Muscle layer of duodenum (tissue), 2 donors: Measurements from ENCODE around the gene TFDP1.

ENCODE experiments used
- H3K27ac ChIP-seq: one replicate; pipeline ENCODE4 v1.7.0; 2013; ENCODE audit warnings: mild to moderate bottlenecking, low read length
- H3K27me3 ChIP-seq: one replicate; pipeline ENCODE4 v1.7.0; 2013; ENCODE audit warnings: low read depth, mild to moderate bottlenecking, control low read depth, low read length
- H3K36me3 ChIP-seq, 2 donors: one replicate each; pipeline ENCODE4 v1.7.0; 2013; ENCODE audit warnings: low read length in 2 of 2, control low read depth in 1 of 2, mild to moderate bottlenecking in 1 of 2; ENCODE audit not compliant: insufficient read depth in 2 of 2, control insufficient read depth in 1 of 2
- H3K4me1 ChIP-seq, 2 donors: one replicate each; pipeline ENCODE4 v1.7.0; 2013; ENCODE audit warnings: low read length in 2 of 2, mild to moderate bottlenecking in 2 of 2, control low read depth in 1 of 2, moderate library complexity in 1 of 2; ENCODE audit not compliant: insufficient read depth in 2 of 2, control insufficient read depth in 1 of 2
- H3K4me3 ChIP-seq, 2 donors: one replicate each; pipeline ENCODE4 v1.7.0; 2013; ENCODE audit warnings: low read length in 2 of 2, low read depth in 1 of 2, mild to moderate bottlenecking in 1 of 2
- H3K9me3 ChIP-seq, 2 donors: one replicate each; pipeline ENCODE4 v1.7.0; 2013; ENCODE audit warnings: low read length in 2 of 2, control low read depth in 1 of 2, mild to moderate bottlenecking in 1 of 2; ENCODE audit not compliant: control insufficient read depth in 1 of 2
- donor health status: healthy.

The TFDP1 gene

DNA sequence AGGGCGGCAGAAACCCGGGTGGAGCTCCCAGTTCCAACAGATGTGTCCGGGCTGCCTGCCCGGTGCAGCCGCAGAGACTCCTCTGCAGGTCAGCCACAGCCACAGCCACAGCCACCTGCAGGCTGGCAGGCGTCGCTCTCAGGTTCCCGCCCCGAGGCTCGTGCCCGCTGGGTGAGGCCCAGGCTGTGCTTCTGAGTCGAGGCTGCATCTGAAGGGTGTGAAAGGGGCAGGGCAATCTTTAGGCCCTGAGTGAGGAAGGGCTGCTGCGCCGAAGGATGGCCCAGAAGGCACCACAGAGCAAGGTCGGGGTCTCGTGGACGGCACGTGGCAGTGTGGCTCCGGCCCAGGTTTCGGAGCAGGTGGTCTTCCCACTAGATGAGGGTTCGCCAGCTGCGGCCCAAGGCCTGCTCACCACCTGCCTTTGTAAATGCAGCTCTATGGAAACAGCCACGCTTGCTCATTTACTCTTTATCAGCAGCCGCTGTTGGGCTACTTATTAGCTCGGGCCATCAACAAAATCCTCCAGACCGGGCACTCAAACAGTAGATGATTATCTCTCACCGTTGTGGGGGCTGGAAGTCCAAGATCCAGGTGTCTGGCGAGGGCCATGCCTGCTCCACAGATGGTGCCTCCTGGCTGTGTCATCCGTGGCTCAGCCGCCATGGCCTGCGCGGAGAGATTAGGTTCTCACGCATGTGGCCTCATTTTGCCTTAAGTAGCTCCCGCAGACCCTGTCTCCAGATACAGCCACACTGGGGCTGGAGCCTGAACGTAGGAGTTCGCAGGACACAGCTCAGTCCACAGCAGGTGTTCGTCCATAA, 40.3 kb upstream of the TFDP1 start:
- Histone ChIP-seq H3K27ac (no peak overlapping the region), H3K9me3 (no peaks in the 10 kb centered on the region), H3K27me3 (no peaks in the 10 kb centered on the region)

GRCh38 chr13:113544896-113545295, 39.7 kb upstream of the TFDP1 start:
- H3K36me3 ChIP-seq, result peaks cover 3 to 24% of the 10 kb centered on the region in 2 donors
- no peak overlapping the region for H3K4me3 ChIP-seq
- no peaks in the 10 kb centered on the region for H3K9me3 ChIP-seq
- no peaks in the 10 kb centered on the region for H3K27me3 ChIP-seq
- H3K4me1 ChIP-seq, result peaks cover 0 to 20% of the 10 kb centered on the region in 2 donors
- H3K27ac ChIP-seq, result no peak overlapping the region

More for the DNA sequence above, 40.3 kb upstream of the TFDP1 start:
- H3K4me3 ChIP-seq, result no peak overlapping the region
- H3K4me1 ChIP-seq, result peaks cover 0 to 20% of the 10 kb centered on the region in 2 donors
- H3K36me3 ChIP-seq, result peaks cover 10 to 30% of the 10 kb centered on the region in 2 donors

DNA sequence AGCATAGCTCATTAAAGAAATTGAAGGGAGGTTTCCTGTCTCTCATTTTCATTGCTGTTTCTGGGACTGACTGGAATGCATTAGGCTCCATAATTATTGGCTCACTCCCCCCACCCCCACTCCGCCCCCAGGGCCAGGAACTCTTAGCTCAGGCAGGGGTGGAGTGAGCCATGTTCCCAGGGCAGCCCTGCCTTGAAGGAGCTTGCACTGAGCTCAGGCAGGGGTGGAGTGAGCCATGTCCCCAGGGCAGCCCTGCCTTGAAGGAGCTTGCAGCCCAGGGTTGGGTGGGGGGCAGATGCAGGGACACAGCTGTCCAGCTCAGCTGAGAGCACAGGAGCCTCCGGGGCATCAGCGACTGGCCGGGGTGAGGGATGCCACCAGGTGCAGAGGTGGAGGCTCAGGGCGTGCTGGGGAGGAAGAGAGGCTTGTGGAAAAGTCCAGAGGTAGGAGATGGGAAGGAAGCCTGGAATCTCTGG, 39.1 kb upstream of the TFDP1 start:
- H3K36me3 ChIP-seq, result peaks cover 3 to 18% of the 10 kb centered on the region in 2 donors
- H3K27ac ChIP-seq, result no peak overlapping the region
- H3K4me1 ChIP-seq, result peaks cover 0 to 20% of the 10 kb centered on the region in 2 donors
- H3K9me3 ChIP-seq, result no peaks in the 10 kb centered on the region
- no peaks in the 10 kb centered on the region for H3K27me3 ChIP-seq
- no peak overlapping the region for H3K4me3 ChIP-seq

DNA sequence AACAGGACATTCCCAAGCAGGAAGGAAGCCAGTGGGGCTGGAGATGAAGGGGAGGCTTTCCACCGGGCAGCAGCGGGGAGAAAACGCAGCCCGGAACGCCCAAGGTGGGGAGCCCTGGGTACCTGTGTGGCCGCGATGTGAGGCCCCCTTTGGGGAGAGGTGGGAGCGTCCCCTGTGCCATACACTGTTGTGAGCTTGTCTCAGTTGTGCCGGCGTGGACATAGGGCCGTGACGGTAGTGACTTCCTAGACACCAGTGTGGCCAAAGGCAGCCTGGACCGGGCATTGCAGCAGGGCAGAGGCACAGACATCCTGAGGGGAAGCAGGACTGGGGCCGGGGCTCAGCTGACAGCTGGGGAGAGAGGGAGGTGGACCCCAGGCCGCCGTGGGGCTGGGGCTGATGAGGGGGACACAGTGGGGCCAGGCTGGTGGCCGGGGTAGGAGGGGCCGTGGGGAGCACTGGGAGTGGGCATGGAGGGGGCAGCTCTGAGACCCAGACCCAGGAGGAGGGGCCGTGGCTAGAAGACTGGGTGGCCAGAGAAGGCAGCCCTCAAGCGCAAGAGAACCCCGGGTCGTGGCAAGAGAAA, 38.5 kb upstream of the TFDP1 start:
- peaks cover 8 to 16% of the 10 kb centered on the region in 2 donors for H3K36me3 ChIP-seq
- no peaks in the 10 kb centered on the region for H3K9me3 ChIP-seq
- H3K27ac ChIP-seq, result no peak overlapping the region
- H3K4me3 ChIP-seq, result no peak overlapping the region
- no peaks in the 10 kb centered on the region for H3K27me3 ChIP-seq
- H3K4me1 ChIP-seq, result peaks cover 0 to 20% of the 10 kb centered on the region in 2 donors

- H3K4me1 ChIP-seq, result peaks cover 0 to 20% of the 10 kb centered on the region in 2 donors
- H3K27ac ChIP-seq, result no peak overlapping the region
- no peaks in the 10 kb centered on the region for H3K27me3 ChIP-seq
- peaks cover 15 to 17% of the 10 kb centered on the region in 2 donors for H3K36me3 ChIP-seq
- no peaks in the 10 kb centered on the region for H3K9me3 ChIP-seq
- H3K4me3 ChIP-seq, result no peak overlapping the region
These were observed 37.8 kb upstream of the TFDP1 start for GRCh38 chr13:113546571-113547237.

GRCh38 chr13:113547238-113547971, 37.1 kb upstream of the TFDP1 start:
- H3K36me3 ChIP-seq, result peaks cover 17 to 24% of the 10 kb centered on the region in 2 donors
- no peaks in the 10 kb centered on the region for H3K9me3 ChIP-seq
- no peak overlapping the region for H3K4me3 ChIP-seq
- no peak overlapping the region for H3K27ac ChIP-seq
- H3K27me3 ChIP-seq, result no peaks in the 10 kb centered on the region
- peaks cover 0 to 20% of the 10 kb centered on the region in 2 donors for H3K4me1 ChIP-seq

DNA sequence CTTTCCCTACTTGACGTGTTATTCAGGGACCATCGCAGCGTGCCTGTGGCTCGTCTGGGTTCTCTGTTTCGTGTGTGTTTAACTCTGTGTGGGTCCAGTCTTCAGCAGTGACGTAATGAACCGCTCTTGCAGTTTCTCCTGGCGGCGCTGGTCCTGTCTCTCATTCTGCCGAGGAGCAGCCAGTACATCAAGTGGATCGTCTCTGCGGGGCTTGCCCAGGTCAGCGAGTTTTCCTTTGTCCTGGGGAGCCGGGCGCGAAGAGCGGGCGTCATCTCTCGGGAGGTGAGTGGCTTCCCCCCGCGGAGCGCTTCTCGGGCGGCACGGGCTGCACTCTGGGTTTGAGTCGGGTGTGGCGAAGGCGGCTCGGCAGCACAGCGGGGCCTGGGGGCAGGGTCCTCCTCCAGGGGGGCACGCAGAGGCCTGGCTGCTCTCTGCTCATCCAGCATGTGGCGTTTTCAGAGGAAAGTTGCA, 36.3 kb upstream of the TFDP1 start:
- H3K27ac ChIP-seq, result no peak overlapping the region
- H3K36me3 ChIP-seq, result peaks cover 17 to 32% of the 10 kb centered on the region in 2 donors
- H3K9me3 ChIP-seq, result no peaks in the 10 kb centered on the region
- no peaks in the 10 kb centered on the region for H3K27me3 ChIP-seq
- peaks cover 0 to 20% of the 10 kb centered on the region in 2 donors for H3K4me1 ChIP-seq
- peak overlapping the region in 1 of 2 donors; percentile 33 for H3K4me3 ChIP-seq

DNA sequence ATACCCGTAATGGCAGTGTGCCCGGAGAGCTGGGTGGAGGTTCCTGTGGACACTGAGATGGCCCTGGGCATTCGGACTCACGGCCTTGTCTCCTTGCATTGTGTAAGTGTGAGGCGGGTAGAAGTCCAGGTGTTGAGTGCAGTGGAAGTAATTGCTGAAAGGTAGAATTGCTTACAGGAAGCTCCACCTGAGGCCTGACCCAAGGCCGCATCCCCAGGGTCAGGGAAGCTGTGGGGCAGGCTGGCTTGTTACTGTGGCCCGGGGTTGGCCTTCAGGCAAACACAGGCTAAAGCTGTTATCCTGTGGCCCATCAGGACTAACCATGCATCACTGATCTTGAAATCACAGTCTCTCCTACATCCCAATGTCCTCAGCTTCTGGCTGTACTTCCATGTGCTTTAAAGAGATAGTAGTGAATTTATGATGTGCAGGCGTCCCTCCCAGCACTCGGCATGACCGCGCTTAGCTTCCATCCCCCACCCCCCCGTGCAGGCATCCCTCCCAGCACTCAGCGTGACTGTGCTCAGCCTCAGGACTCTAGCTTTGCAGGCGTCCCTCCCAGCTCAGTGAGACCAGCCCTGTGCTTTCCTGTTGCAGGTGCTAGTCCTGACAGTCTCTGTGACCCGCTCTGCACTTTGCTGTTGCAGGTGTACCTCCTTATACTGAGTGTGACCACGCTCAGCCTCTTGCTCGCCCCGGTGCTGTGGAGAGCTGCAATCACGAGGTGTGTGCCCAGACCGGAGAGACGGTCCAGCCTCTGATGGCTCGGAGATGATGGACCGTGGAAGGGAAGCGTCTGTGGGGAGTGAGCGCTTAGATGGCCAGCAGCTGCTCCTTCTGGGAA, 35.6 kb upstream of the TFDP1 start:
- H3K27ac ChIP-seq, result no peak overlapping the region
- H3K27me3 ChIP-seq, result no peaks in the 10 kb centered on the region
- peak overlapping the region in 1 of 2 donors; percentile 33 for H3K4me3 ChIP-seq
- peaks cover 0 to 20% of the 10 kb centered on the region in 2 donors for H3K4me1 ChIP-seq
- H3K36me3 ChIP-seq, result peaks cover 17 to 33% of the 10 kb centered on the region in 2 donors
- H3K9me3 ChIP-seq, result no peaks in the 10 kb centered on the region

GRCh38 chr13:113550453-113550852, 34.1 kb upstream of the TFDP1 start:
- Histone ChIP-seq H3K4me3 (no peak overlapping the region), H3K4me1 (peaks cover 0 to 17% of the 10 kb centered on the region in 2 donors), H3K27me3 (no peaks in the 10 kb centered on the region), H3K9me3 (no peaks in the 10 kb centered on the region), H3K36me3 (peaks cover 17 to 30% of the 10 kb centered on the region in 2 donors), H3K27ac (no peak overlapping the region)
